Hepatocyte (in vitro differentiated cells): ENCODE results near the gene ARHGEF37. TPM values are rescaled to one million over a fixed set of nuclear protein-coding genes. Genes with fewer than 3 reads are reported as not detected.

Source experiments
- DNase-seq: peaks from one replicate; pipeline ENCODE4 v3.0.0-alpha.2; 2016; ENCODE audit warnings: low spot score
- H2AFZ ChIP-seq: fragments of 200-600 bp; sonication (generic); 2 replicates; pipeline ENCODE4 v1.6.0; 2016; ENCODE audit warnings: antibody characterized with exemption, mild to moderate bottlenecking
- H3K27ac ChIP-seq: fragments of 200-600 bp; sonication (generic); 2 replicates; pipeline ENCODE4 v1.5.1; 2016; ENCODE audit warnings: mild to moderate bottlenecking
- H3K27me3 ChIP-seq: fragments of 200-600 bp; sonication (generic); 2 replicates; pipeline ENCODE4 v1.6.1; 2016
- H3K36me3 ChIP-seq: fragments of 200-600 bp; sonication (generic); replicated peaks from 2 replicates; pipeline ENCODE4 v1.5.1; 2016; ENCODE audit warnings: low read depth; ENCODE audit not compliant: insufficient read depth
- H3K4me1 ChIP-seq: fragments of 200-600 bp; sonication (generic); 2 replicates; pipeline ENCODE4 v1.5.1; 2016; ENCODE audit warnings: mild to moderate bottlenecking, moderate library complexity; ENCODE audit not compliant: insufficient read depth
- H3K4me2 ChIP-seq: fragments of 200-600 bp; sonication (generic); 2 replicates; pipeline ENCODE4 v1.6.0; 2016
- H3K4me3 ChIP-seq: fragments of 200-600 bp; sonication (generic); 2 replicates; pipeline ENCODE4 v1.5.1; 2016; ENCODE audit warnings: mild to moderate bottlenecking
- H3K79me2 ChIP-seq: fragments of 200-600 bp; sonication (generic); 2 replicates; pipeline ENCODE4 v1.6.0; 2017; ENCODE audit warnings: mild to moderate bottlenecking
- H3K9me2 ChIP-seq: fragments of 200-600 bp; sonication (generic); replicated peaks from 2 replicates; pipeline ENCODE4 v1.6.0; 2017; ENCODE audit warnings: mild to moderate bottlenecking; ENCODE audit not compliant: insufficient read depth
- H3K9me3 ChIP-seq: fragments of 200-600 bp; sonication (generic); 2 replicates; pipeline ENCODE4 v1.5.1; 2016; ENCODE audit warnings: low read depth, mild to moderate bottlenecking
- H4K20me1 ChIP-seq: fragments of 200-600 bp; sonication (generic); 2 replicates; pipeline ENCODE4 v1.6.0; 2016; ENCODE audit warnings: mild to moderate bottlenecking; ENCODE audit not compliant: insufficient read depth, poor library complexity, severe bottlenecking
- CTCF ChIP-seq: fragments of 200-600 bp; sonication (generic); IDR thresholded peaks from 2 replicates; pipeline ENCODE4 v1.5.1; 2016; ENCODE audit warnings: antibody characterized with exemption, mild to moderate bottlenecking; ENCODE audit not compliant: poor library complexity
- EZH2 ChIP-seq: fragments of 200-600 bp; sonication (generic); IDR thresholded peaks from 2 replicates; pipeline ENCODE4 v1.6.1; 2016; ENCODE audit warnings: antibody characterized with exemption, mild to moderate bottlenecking, borderline replicate concordance
- EZH2phosphoT487 ChIP-seq: fragments of 200-600 bp; sonication (generic); IDR thresholded peaks from one replicate; pipeline ENCODE4 v1.6.1; 2018; ENCODE audit warnings: antibody characterized with exemption, mild to moderate bottlenecking, low read depth, moderate library complexity; ENCODE audit not compliant: unreplicated experiment, severe bottlenecking
- WGBS: methylation state at CpG from one replicate; pipeline ENCODE4 v1.1.6; 2016; ENCODE audit warnings: low lambda C conversion rate; ENCODE audit errors: missing lambda C conversion rate; 5-methylcytosine and 5-hydroxymethylcytosine counted together
- polyA plus RNA-seq: library from polyadenylated mRNA; unstranded; fragments of >200 nt; fragmentation: Nextera tagmentation; extraction: Ambion mirVana; gene quantifications from 2 replicates; pipeline ENCODE4 v1.2.1, GENCODE V29; 2016
- total RNA-seq: library from RNA; depleted of rRNA; stranded (reverse); fragments of >200 nt; gene quantifications from 2 replicates; pipeline ENCODE4 v1.2.3, GENCODE V29; 2014

The ARHGEF37 gene
- total and polyA plus RNA-seq, 2 experiments from 2014 or later = 2.3 to 2.9 TPM

GRCh38 chr5:149632311-149633251 lies 51.3 kb downstream of the ARHGEF37 start:
- Histone ChIP-seq H3K27me3 (no peaks in the 10 kb centered on the region), H3K36me3 (no peaks in the 10 kb centered on the region), H3K79me2 (no peaks in the 10 kb centered on the region), H2AFZ (no peak overlapping the region), H3K4me2 (no peak overlapping the region), H3K9me3 (no peaks in the 10 kb centered on the region), H3K27ac (peak overlapping the region; percentile 63), H4K20me1 (no peaks in the 10 kb centered on the region), H3K4me3 (no peak overlapping the region), H3K4me1 (peaks cover 6% of the 10 kb centered on the region), H3K9me2 (no peaks in the 10 kb centered on the region)
- TF ChIP-seq EZH2 = no peak
- no peak for TF ChIP-seq EZH2phosphoT487
- no peak for TF ChIP-seq CTCF
- DNase-seq = peak; percentile 45
- WGBS = 74% methylated on average over 12 of the region's 12 CpGs

- no peaks in the 10 kb centered on the region for H3K79me2 ChIP-seq
- H3K9me3 ChIP-seq = no peaks in the 10 kb centered on the region
- WGBS = 80% methylated on average over 8 of the region's 8 CpGs
- no peaks in the 10 kb centered on the region for H3K36me3 ChIP-seq
- H3K27ac ChIP-seq = peak overlapping the region; percentile 63
- H3K4me3 ChIP-seq = no peak overlapping the region
- H3K9me2 ChIP-seq = no peaks in the 10 kb centered on the region
- no peaks in the 10 kb centered on the region for H4K20me1 ChIP-seq
- no peak overlapping the region for H2AFZ ChIP-seq
- TF ChIP-seq EZH2phosphoT487 (no peak), EZH2 (no peak), CTCF (no peak)
- DNase-seq = no peak
- H3K4me1 ChIP-seq = peaks cover 6% of the 10 kb centered on the region
- H3K27me3 ChIP-seq = no peaks in the 10 kb centered on the region
- H3K4me2 ChIP-seq = no peak overlapping the region
These were observed 52.4 kb downstream of the ARHGEF37 start for GRCh38 chr5:149633476-149634350.

- no peak for DNase-seq
- Histone ChIP-seq H2AFZ (no peak overlapping the region), H3K27ac (no peak overlapping the region), H3K9me2 (no peaks in the 10 kb centered on the region), H3K79me2 (no peaks in the 10 kb centered on the region), H3K36me3 (no peaks in the 10 kb centered on the region), H3K4me3 (no peak overlapping the region), H3K4me2 (no peak overlapping the region), H3K27me3 (no peaks in the 10 kb centered on the region), H3K9me3 (no peaks in the 10 kb centered on the region), H4K20me1 (no peaks in the 10 kb centered on the region), H3K4me1 (peaks cover 6% of the 10 kb centered on the region)
- TF ChIP-seq CTCF (no peak), EZH2 (no peak), EZH2phosphoT487 (no peak)
- WGBS = 82% methylated on average over 2 of the region's 2 CpGs
These were observed 54.1 kb downstream of the ARHGEF37 start for GRCh38 chr5:149635394-149635793.
